ENCODE results near the gene ELK3. TPM values are rescaled to one million over a fixed set of nuclear protein-coding genes. Genes with fewer than 3 reads are reported as not detected.

ELK3 gene
- total RNA-seq, 4 donors from 2014 or later = 19.8 to 55.4 (median 31.8) TPM

GRCh38 chr12:96192926-96193573, 1.1 kb upstream of the ELK3 start:
- Histone ChIP-seq H3K27me3 (no peaks in the 10 kb centered on the region), H3K9me3 (no peaks in the 10 kb centered on the region), H3K4me3 (replicated peaks in 1 of 3) (no peak overlapping the region), H3K36me3 (no peaks in the 10 kb centered on the region), H3K27ac (peak overlapping the region; percentile 64 to 83 (median 81)), H3K4me1 (peaks cover 5 to 11% of the 10 kb centered on the region in 2 donors)
- intact Hi-C loops (cut with DNase I) = no loop called here
- TF ChIP-seq CTCF (IDR thresholded peaks at IDR 0.05) (no peak), POLR2A (IDR thresholded peaks at IDR 0.05) (no peak)
- DNase-seq = no peak
- WGBS, 2 donors = 80 to 82% methylated on average over 9 of the region's 9 CpGs

- no peaks in the 10 kb centered on the region for H3K27me3 ChIP-seq
- intact Hi-C loops (cut with DNase I) = no loop called here
- H3K4me3 ChIP-seq (replicated peaks in 1 of 3) = peak overlapping the region in 2 of 3 donors; percentile 70 to 80
- TF ChIP-seq POLR2A (IDR thresholded peaks at IDR 0.05) (no peak), CTCF (IDR thresholded peaks at IDR 0.05) (no peak)
- H3K9me3 ChIP-seq = no peaks in the 10 kb centered on the region
- WGBS, 2 donors = 0 to 1% methylated on average over 9 to 12 of the region's 24 CpGs
- no peak for DNase-seq
- H3K4me1 ChIP-seq = peaks cover 5 to 22% of the 10 kb centered on the region in 2 donors
- no peaks in the 10 kb centered on the region for H3K36me3 ChIP-seq
- peak overlapping the region in 2 of 3 donors; percentile 63 to 69 for H3K27ac ChIP-seq
Measured at GRCh38 chr12:96194576-96194889, 358 bp downstream of the ELK3 start.

- no peaks in the 10 kb centered on the region for H3K27me3 ChIP-seq
- no peaks in the 10 kb centered on the region for H3K36me3 ChIP-seq
- H3K27ac ChIP-seq = peak overlapping the region; percentile 57 to 80 (median 78)
- TF ChIP-seq POLR2A (IDR thresholded peaks at IDR 0.05) = no peak
- no peak for TF ChIP-seq CTCF (IDR thresholded peaks at IDR 0.05)
- DNase-seq = peak; percentile 43 to 54
- H3K4me3 ChIP-seq (replicated peaks in 1 of 3) = peak overlapping the region; percentile 53 to 70 (median 56)
- H3K9me3 ChIP-seq = no peaks in the 10 kb centered on the region
- peaks cover 5 to 22% of the 10 kb centered on the region in 2 donors for H3K4me1 ChIP-seq
- intact Hi-C loops (cut with DNase I) = no loop called here
- WGBS, 2 donors = 2% methylated on average over 19 to 33 of the region's 44 CpGs
Measured at GRCh38 chr12:96194971-96195844, 1.0 kb downstream of the ELK3 start.

GRCh38 chr12:96195845-96196451, 1.8 kb downstream of the ELK3 start:
- Histone ChIP-seq H3K27me3 (no peaks in the 10 kb centered on the region), H3K4me1 (peaks cover 5 to 22% of the 10 kb centered on the region in 2 donors), H3K4me3 (replicated peaks in 1 of 3) (peak overlapping the region in 2 of 3 donors; percentile 17 to 70), H3K36me3 (no peaks in the 10 kb centered on the region), H3K27ac (peak overlapping the region; percentile 46 to 80 (median 78)), H3K9me3 (no peaks in the 10 kb centered on the region)
- DNase-seq = no peak
- intact Hi-C loops (cut with DNase I) = no loop called here
- WGBS, 2 donors = 16 to 20% methylated on average over 10 to 14 of the region's 14 CpGs
- TF ChIP-seq POLR2A (IDR thresholded peaks at IDR 0.05) = no peak

- Histone ChIP-seq H3K27ac (peak overlapping the region; percentile 46 to 80 (median 78)), H3K4me3 (replicated peaks in 1 of 3) (no peak overlapping the region), H3K4me1 (peaks cover 5 to 22% of the 10 kb centered on the region in 2 donors), H3K36me3 (no peaks in the 10 kb centered on the region), H3K27me3 (no peaks in the 10 kb centered on the region), H3K9me3 (no peaks in the 10 kb centered on the region)
- WGBS, 2 donors = 78 to 81% methylated on average over 6 of the region's 6 CpGs
- no peak for DNase-seq
- TF ChIP-seq POLR2A (IDR thresholded peaks at IDR 0.05) = no peak
- no peak for TF ChIP-seq CTCF (IDR thresholded peaks at IDR 0.05)
- intact Hi-C loops (cut with DNase I) = no loop called here
Measured at GRCh38 chr12:96196781-96197180, 2.6 kb downstream of the ELK3 start.

All from thyroid gland (tissue), 4 donors.